OCI-LY7 (cell line): ENCODE results near the gene NDRG4. TPM values are rescaled to one million over a fixed set of nuclear protein-coding genes. Genes with fewer than 3 reads are reported as not detected.

Experiments
- BruUV-seq: library from RNA; stranded (reverse); fragments of 400-500 nt; replicated peaks from 2 replicates; lab custom pipeline; 2021; lab: Mats Ljungman, UMichigan
- CTCF ChIA-PET: fragments of 300-600 bp; sonication (Branson Sonifier 250); formaldehyde crosslinking; loops from one replicate; lab custom pipeline; 2022; ENCODE audit warnings: antibody characterized with exemption; ENCODE audit not compliant: unreplicated experiment; lab: Charles Lee
- POLR2A ChIA-PET: fragments of 300-600 bp; sonication (Branson Sonifier 250); formaldehyde crosslinking; loops from one replicate; lab custom pipeline; 2022; ENCODE audit warnings: antibody characterized with exemption; lab: Charles Lee
- DNase-seq: peaks from one replicate; pipeline ENCODE4 v3.0.0-alpha.2; 2015; ENCODE audit warnings: low spot score
- H2AFZ ChIP-seq: fragments of 200-600 bp; sonication (generic), shearing (Covaris generic); 2 replicates; pipeline ENCODE4 v1.6.1; 2014; ENCODE audit warnings: mild to moderate bottlenecking, antibody characterized with exemption, low read length, moderate library complexity
- H3K27ac ChIP-seq: fragments of 200-600 bp; sonication (generic); 2 replicates; pipeline ENCODE4 v1.5.1; 2014; ENCODE audit warnings: mixed run types, low read depth, mild to moderate bottlenecking, moderate library complexity, low read length, inconsistent platforms; ENCODE audit not compliant: poor library complexity, severe bottlenecking
- H3K36me3 ChIP-seq: fragments of 200-600 bp; sonication (generic); 2 replicates; pipeline ENCODE4 v1.6.1; 2014; ENCODE audit warnings: mild to moderate bottlenecking, antibody characterized with exemption, low read length, moderate library complexity, mixed read lengths; ENCODE audit not compliant: insufficient read depth
- H3K4me1 ChIP-seq: fragments of 200-600 bp; sonication (generic); 2 replicates; pipeline ENCODE4 v1.5.1; 2014; ENCODE audit warnings: mild to moderate bottlenecking, low read length; ENCODE audit not compliant: insufficient read depth, poor library complexity, severe bottlenecking
- H3K4me2 ChIP-seq: fragments of 200-600 bp; sonication (generic); 2 replicates; pipeline ENCODE4 v1.6.1; 2014; ENCODE audit warnings: mild to moderate bottlenecking, low read length
- H3K4me3 ChIP-seq: fragments of 200-600 bp; sonication (generic); 2 replicates; pipeline ENCODE4 v1.5.1; 2014; ENCODE audit warnings: mild to moderate bottlenecking, low read depth, low read length; ENCODE audit not compliant: poor library complexity, severe bottlenecking
- H3K79me2 ChIP-seq: fragments of 200-600 bp; sonication (generic); 2 replicates; pipeline ENCODE4 v1.6.1; 2016; ENCODE audit warnings: low read depth, mild to moderate bottlenecking, low read length, moderate library complexity, mixed read lengths; ENCODE audit not compliant: insufficient read depth
- H3K9me2 ChIP-seq: fragments of 200-600 bp; sonication (generic); 2 replicates; pipeline ENCODE4 v1.6.1; 2016; ENCODE audit warnings: mild to moderate bottlenecking, low read length, mixed read lengths; ENCODE audit not compliant: insufficient read depth
- H3K9me3 ChIP-seq: fragments of 200-600 bp; sonication (generic); 2 replicates; pipeline ENCODE4 v1.6.1; 2014; ENCODE audit warnings: mild to moderate bottlenecking, mixed run types, low read length, mixed read lengths
- H4K20me1 ChIP-seq: fragments of 200-600 bp; sonication (generic); 2 replicates; pipeline ENCODE4 v1.6.1; 2014; ENCODE audit warnings: mild to moderate bottlenecking, antibody characterized with exemption, low read length, moderate library complexity, mixed read lengths; ENCODE audit not compliant: insufficient read depth
- CTCF ChIP-seq: fragments of 200-600 bp; sonication (generic); conservative IDR thresholded peaks from 2 replicates; pipeline ENCODE4 v1.5.1; 2014; ENCODE audit warnings: mild to moderate bottlenecking, antibody characterized with exemption, low read length, moderate library complexity, mixed read lengths
- EZH2phosphoT487 ChIP-seq: fragments of 200-600 bp; sonication (generic); IDR thresholded peaks from 2 replicates; pipeline ENCODE4 v1.6.1; 2018; ENCODE audit warnings: low read depth, borderline replicate concordance, mild to moderate bottlenecking, mixed run types, antibody characterized with exemption, low read length, moderate library complexity, mixed read lengths
- intact Hi-C: fragments of 100-400 bp; cut with micrococcal nuclease; formaldehyde crosslinking; loops from one replicate; pipeline ENCODE4 v1.10.0; 2022; ENCODE audit not compliant: unreplicated experiment
- total RNA-seq, 2 experiments: library from RNA; depleted of rRNA in 1 of 2; stranded (reverse); fragments of >200 nt in 1 of 2; shearing (Covaris generic) in 1 of 2; gene quantifications; 2 replicates each; pipeline ENCODE4 v1.2.3, GENCODE V29; 2014 to 2022

NDRG4 gene
- total RNA-seq, 2 experiments from 2014 or later, result 8.8 to 9.5 TPM

- H3K36me3 ChIP-seq, result no peaks in the 10 kb centered on the region
- BruUV-seq, result no TSS peak
- no peak overlapping the region for H3K4me2 ChIP-seq
- no peaks in the 10 kb centered on the region for H3K79me2 ChIP-seq
- TF ChIP-seq EZH2phosphoT487 (no peak), CTCF (no peak)
- H3K4me1 ChIP-seq, result peaks cover 13% of the 10 kb centered on the region
- no peaks in the 10 kb centered on the region for H3K9me2 ChIP-seq
- no peaks in the 10 kb centered on the region for H4K20me1 ChIP-seq
- H2AFZ ChIP-seq, result no peak overlapping the region
- H3K9me3 ChIP-seq, result no peaks in the 10 kb centered on the region
- no peak overlapping the region for H3K27ac ChIP-seq
- no peak for DNase-seq
- intact Hi-C loops, result no loop called here
- H3K4me3 ChIP-seq, result no peak overlapping the region
- POLR2A ChIA-PET, result interaction anchor here (0.7 kb wide), 1 partner anchor 875 kb away, joined by 3 read pairs; no protein-coding TSS in a partner anchor
- CTCF ChIA-PET, result no interaction called here
Measured at GRCh38 chr16:58461640-58462039, 38.3 kb upstream of the NDRG4 start.

DNA sequence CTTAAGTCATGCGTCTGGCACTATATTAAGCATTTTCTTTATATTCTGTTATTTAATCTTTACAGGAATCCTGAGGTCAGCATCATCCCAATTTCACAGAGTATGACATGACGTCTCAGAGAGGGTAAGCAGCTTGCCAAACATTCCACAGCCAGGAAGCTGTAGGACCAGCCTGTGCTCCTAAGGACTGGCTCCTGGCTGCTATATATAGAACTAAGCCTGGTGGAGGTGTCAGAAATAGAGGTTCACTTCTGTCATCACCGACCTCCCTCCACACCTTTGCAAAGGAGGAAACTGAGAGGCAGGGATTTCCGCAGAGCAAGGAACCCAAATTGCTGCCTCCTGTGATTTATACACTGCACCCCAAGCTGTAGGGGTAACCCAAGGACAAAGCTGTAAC lies 37.9 kb upstream of the NDRG4 start:
- no peak overlapping the region for H3K27ac ChIP-seq
- no peak overlapping the region for H2AFZ ChIP-seq
- peaks cover 13% of the 10 kb centered on the region for H3K4me1 ChIP-seq
- no peaks in the 10 kb centered on the region for H4K20me1 ChIP-seq
- H3K9me3 ChIP-seq, result no peaks in the 10 kb centered on the region
- H3K4me3 ChIP-seq, result no peak overlapping the region
- CTCF ChIA-PET, result no interaction called here
- no TSS peak for BruUV-seq
- DNase-seq, result no peak
- H3K9me2 ChIP-seq, result no peaks in the 10 kb centered on the region
- H3K4me2 ChIP-seq, result no peak overlapping the region
- no peak for TF ChIP-seq EZH2phosphoT487
- TF ChIP-seq CTCF, result no peak
- POLR2A ChIA-PET, result interaction anchor here (0.7 kb wide), 1 partner anchor 876 kb away, joined by 3 read pairs; no protein-coding TSS in a partner anchor
- no peaks in the 10 kb centered on the region for H3K79me2 ChIP-seq
- intact Hi-C loops, result no loop called here
- no peaks in the 10 kb centered on the region for H3K36me3 ChIP-seq

DNA sequence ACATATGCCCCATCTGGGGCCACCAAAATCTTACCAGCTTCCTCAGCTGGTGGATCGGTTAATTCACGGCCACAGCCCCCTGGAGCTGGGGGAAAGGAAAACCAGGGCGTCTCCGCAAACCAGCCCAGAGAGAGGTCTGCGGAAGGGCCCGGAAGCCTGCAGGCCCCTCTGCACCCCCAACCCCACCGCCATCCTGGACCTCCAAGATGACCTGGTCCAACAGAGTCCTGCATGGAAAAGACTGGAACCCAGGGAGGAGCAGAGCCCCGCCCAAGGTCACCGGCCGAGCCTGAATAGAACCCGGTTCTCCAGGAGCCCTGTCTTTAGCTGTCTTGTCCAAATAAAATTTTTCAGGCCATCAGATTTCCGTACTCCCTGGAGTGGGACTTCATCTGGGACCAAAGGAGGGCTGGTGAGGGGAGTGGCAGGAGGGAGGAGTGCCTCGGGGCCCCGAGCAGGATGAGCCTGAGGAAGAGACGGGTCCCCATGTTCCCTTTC lies 37.4 kb upstream of the NDRG4 start:
- POLR2A ChIA-PET, result interaction anchor here (0.7 kb wide), 1 partner anchor 876 kb away, joined by 3 read pairs; no protein-coding TSS in a partner anchor
- no peak for DNase-seq
- Histone ChIP-seq H3K4me3 (no peak overlapping the region), H3K4me1 (peaks cover 13% of the 10 kb centered on the region), H4K20me1 (no peaks in the 10 kb centered on the region), H2AFZ (no peak overlapping the region), H3K27ac (no peak overlapping the region), H3K9me2 (no peaks in the 10 kb centered on the region), H3K9me3 (no peaks in the 10 kb centered on the region), H3K79me2 (no peaks in the 10 kb centered on the region), H3K36me3 (no peaks in the 10 kb centered on the region), H3K4me2 (no peak overlapping the region)
- intact Hi-C loops, result no loop called here
- TSS peak; percentile 78 for BruUV-seq
- CTCF ChIA-PET, result no interaction called here
- no peak for TF ChIP-seq CTCF
